Measurements from ENCODE around the gene APLN. TPM values are rescaled to one million over a fixed set of nuclear protein-coding genes. Genes with fewer than 3 reads are reported as not detected.

Gene APLN
- total and polyA plus RNA-seq, 7 experiments from 2014 or later = 0.10 TPM; not detected in 6

DNA sequence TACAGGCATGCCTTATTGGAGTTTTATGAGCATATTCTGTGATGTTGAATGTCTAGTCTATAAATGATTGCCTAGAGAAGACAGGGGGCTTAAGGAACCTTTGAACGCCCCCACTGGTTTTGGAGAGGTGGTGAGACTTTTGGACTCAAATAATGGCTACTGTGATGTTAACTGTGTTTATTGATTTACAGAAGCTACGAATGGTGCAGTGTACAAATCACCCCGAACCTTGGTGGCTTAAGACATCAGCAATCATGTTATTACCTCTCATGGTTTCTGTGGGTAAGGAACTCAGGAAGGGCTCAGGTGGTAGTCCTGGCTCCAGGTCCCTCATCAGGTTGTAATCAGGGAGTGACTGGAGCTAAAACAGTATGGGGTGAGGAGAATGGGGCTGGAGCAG, 33.3 kb upstream of the APLN start:
- Histone ChIP-seq H3K9me3 (ENCODE audit: control insufficient read depth in 2 of 3, low read length in 3 of 3) (no peaks in the 10 kb centered on the region), H3K4me1 (ENCODE audit: control insufficient read depth in 2 of 2, insufficient read depth in 2 of 2, low read length in 2 of 2) (no peaks in the 10 kb centered on the region), H3K36me3 (ENCODE audit: control insufficient read depth in 2 of 3, insufficient read depth in 3 of 3, low read length in 3 of 3) (no peaks in the 10 kb centered on the region), H3K27me3 (ENCODE audit: control insufficient read depth in 2 of 2, insufficient read depth in 2 of 2, low read length in 2 of 2) (no peaks in the 10 kb centered on the region), H3K4me3 (ENCODE audit: low read length) (no peak overlapping the region), H3K27ac (ENCODE audit: low read depth, low read length) (no peak overlapping the region)
- no peak for ATAC-seq
- H3K4me3 Mint-ChIP-seq = no peak overlapping the region
- peaks cover 0 to 5% (median 0%) of the 10 kb centered on the region in 11 donors for H3K9me3 Mint-ChIP-seq
- peaks cover 0 to 4% (median 0%) of the 10 kb centered on the region in 7 donors for H3K4me1 Mint-ChIP-seq
- H3K27ac Mint-ChIP-seq = no peak overlapping the region
- CTCF ChIA-PET = no interaction called here
- H3K27me3 Mint-ChIP-seq = no peaks in the 10 kb centered on the region
- intact Hi-C loops (cut with micrococcal nuclease) = no loop called here
- no peaks in the 10 kb centered on the region for H3K36me3 Mint-ChIP-seq
- DNase-seq = no peak
- POLR2A ChIA-PET = no interaction called here

DNA sequence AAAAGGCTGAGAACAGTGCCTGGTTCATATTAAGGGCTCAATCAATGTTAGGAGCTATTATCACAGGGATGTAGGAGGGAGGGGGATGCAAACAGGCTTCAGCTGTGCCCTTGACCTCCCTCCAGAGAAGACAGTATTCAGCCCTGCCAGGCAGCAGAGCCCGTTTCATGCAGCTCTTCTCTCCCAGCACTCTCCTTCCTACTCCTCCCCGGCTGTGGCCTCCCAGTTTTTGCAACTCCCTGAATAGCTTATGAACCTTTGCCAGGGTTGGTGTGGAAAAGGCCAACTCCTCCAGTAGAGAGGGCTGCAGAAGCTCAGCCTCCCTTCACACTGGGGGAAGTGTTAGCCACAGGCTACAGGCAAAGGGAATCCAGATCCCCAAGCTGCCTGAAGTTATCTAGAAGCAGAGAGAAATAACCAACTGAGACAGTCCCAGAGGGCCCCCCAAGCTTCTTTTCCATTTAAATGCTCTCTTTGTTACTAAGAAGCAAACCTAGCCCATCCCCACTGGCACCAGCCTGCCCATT, 31.7 kb upstream of the APLN start:
- H3K27me3 ChIP-seq (ENCODE audit: control insufficient read depth in 2 of 2, insufficient read depth in 2 of 2, low read length in 2 of 2) = no peaks in the 10 kb centered on the region
- no peak for ATAC-seq
- ChIA-PET CTCF (no interaction called here), POLR2A (no interaction called here)
- no peaks in the 10 kb centered on the region for H3K4me1 ChIP-seq (ENCODE audit: control insufficient read depth in 2 of 2, insufficient read depth in 2 of 2, low read length in 2 of 2)
- Mint-ChIP-seq H3K9me3 (peaks cover 0 to 5% (median 0%) of the 10 kb centered on the region in 11 donors), H3K4me3 (no peak overlapping the region), H3K27ac (no peak overlapping the region), H3K4me1 (peaks cover 0 to 4% (median 0%) of the 10 kb centered on the region in 7 donors), H3K36me3 (no peaks in the 10 kb centered on the region), H3K27me3 (no peaks in the 10 kb centered on the region)
- H3K36me3 ChIP-seq (ENCODE audit: control insufficient read depth in 2 of 3, insufficient read depth in 3 of 3, low read length in 3 of 3) = no peaks in the 10 kb centered on the region
- DNase-seq = no peak
- intact Hi-C loops (cut with micrococcal nuclease) = no loop called here
- H3K9me3 ChIP-seq (ENCODE audit: control insufficient read depth in 2 of 3, low read length in 3 of 3) = no peaks in the 10 kb centered on the region
- H3K4me3 ChIP-seq (ENCODE audit: low read length) = no peak overlapping the region
- H3K27ac ChIP-seq (ENCODE audit: low read depth, low read length) = no peak overlapping the region

DNA sequence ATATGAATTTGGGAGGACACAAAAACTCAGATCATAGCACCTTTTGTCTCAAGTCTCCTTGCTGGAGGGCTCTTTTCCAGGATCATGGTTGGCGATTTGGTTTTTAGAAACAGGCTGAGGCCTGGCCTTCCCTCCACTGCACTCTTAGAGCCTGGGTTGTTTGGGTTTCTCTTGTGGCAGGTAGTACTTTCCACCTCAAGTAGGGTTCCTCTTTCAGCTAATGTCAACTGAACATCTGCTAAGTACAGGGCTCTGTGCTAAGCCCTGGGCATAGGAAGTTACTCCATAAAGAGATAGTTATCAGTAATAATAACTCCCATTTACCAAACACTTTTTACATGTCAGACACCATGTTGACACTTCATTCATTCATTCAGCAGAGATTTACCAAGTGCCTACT, 28.2 kb upstream of the APLN start:
- Histone ChIP-seq H3K27me3 (ENCODE audit: control insufficient read depth in 2 of 2, insufficient read depth in 2 of 2, low read length in 2 of 2) (no peaks in the 10 kb centered on the region), H3K4me1 (ENCODE audit: control insufficient read depth in 2 of 2, insufficient read depth in 2 of 2, low read length in 2 of 2) (peaks cover 5 to 14% of the 10 kb centered on the region in 2 donors), H3K4me3 (ENCODE audit: low read length) (no peak overlapping the region), H3K27ac (ENCODE audit: low read depth, low read length) (no peak overlapping the region), H3K9me3 (ENCODE audit: control insufficient read depth in 2 of 3, low read length in 3 of 3) (no peaks in the 10 kb centered on the region), H3K36me3 (ENCODE audit: control insufficient read depth in 2 of 3, insufficient read depth in 3 of 3, low read length in 3 of 3) (no peaks in the 10 kb centered on the region)
- intact Hi-C loops (cut with micrococcal nuclease) = no loop called here
- no peak for DNase-seq
- Mint-ChIP-seq H3K27me3 (no peaks in the 10 kb centered on the region), H3K36me3 (no peaks in the 10 kb centered on the region), H3K9me3 (peaks cover 0 to 5% (median 0%) of the 10 kb centered on the region in 11 donors), H3K4me3 (no peak overlapping the region), H3K4me1 (peaks cover 8 to 23% (median 15%) of the 10 kb centered on the region in 7 donors), H3K27ac (no peak overlapping the region)
- no peak for ATAC-seq
- CTCF ChIA-PET = interaction anchor here (1.4 kb wide), 1 partner anchor 140 kb away, joined by 4 read pairs; no protein-coding TSS in a partner anchor
- POLR2A ChIA-PET = interaction anchor here (0.8 kb wide), 1 partner anchor 26 kb away, joined by 3 read pairs; no protein-coding TSS in a partner anchor

DNA sequence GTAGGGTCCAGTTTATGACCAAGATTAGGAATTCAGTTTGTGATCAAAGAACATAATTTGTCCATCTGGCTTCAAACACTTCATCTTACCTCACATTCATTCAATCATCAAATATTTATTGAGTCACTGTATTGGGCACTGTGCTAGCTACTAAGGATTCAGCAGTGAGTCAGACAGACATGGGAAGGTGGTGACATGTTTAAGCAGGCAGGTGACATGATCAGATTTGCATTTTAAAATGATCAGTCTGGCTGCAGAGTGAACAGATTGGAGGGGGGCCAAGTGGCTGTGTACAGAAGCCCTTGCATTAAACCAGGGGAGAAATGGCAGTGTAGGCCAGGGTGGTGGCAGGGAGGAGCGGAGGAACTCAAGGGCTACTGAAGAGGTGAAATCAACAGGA, 25.1 kb upstream of the APLN start:
- Mint-ChIP-seq H3K36me3 (no peaks in the 10 kb centered on the region), H3K4me1 (peaks cover 11 to 36% (median 23%) of the 10 kb centered on the region in 7 donors), H3K27ac (no peak overlapping the region), H3K27me3 (peaks cover 0 to 9% (median 0%) of the 10 kb centered on the region in 5 donors), H3K4me3 (no peak overlapping the region), H3K9me3 (peaks cover 0 to 4% (median 0%) of the 10 kb centered on the region in 11 donors)
- H3K27ac ChIP-seq (ENCODE audit: low read depth, low read length) = no peak overlapping the region
- ATAC-seq (no peak), DNase-seq (no peak)
- ChIA-PET POLR2A (interaction anchor here (0.7 to 1.0 kb wide), 2 partner anchors 80 to 108 kb away, joined by 3 to 4 read pairs; no protein-coding TSS in a partner anchor), CTCF (no interaction called here)
- peaks cover 5 to 14% of the 10 kb centered on the region in 2 donors for H3K4me1 ChIP-seq (ENCODE audit: control insufficient read depth in 2 of 2, insufficient read depth in 2 of 2, low read length in 2 of 2)
- no peak overlapping the region for H3K4me3 ChIP-seq (ENCODE audit: low read length)
- H3K36me3 ChIP-seq (ENCODE audit: control insufficient read depth in 2 of 3, insufficient read depth in 3 of 3, low read length in 3 of 3) = no peaks in the 10 kb centered on the region
- H3K9me3 ChIP-seq (ENCODE audit: control insufficient read depth in 2 of 3, low read length in 3 of 3) = no peaks in the 10 kb centered on the region
- intact Hi-C loops (cut with micrococcal nuclease) = loop anchor here (5.0 kb wide), 2 partner anchors 42 to 47 kb away; no protein-coding TSS in a partner anchor
- no peaks in the 10 kb centered on the region for H3K27me3 ChIP-seq (ENCODE audit: control insufficient read depth in 2 of 2, insufficient read depth in 2 of 2, low read length in 2 of 2)

DNA sequence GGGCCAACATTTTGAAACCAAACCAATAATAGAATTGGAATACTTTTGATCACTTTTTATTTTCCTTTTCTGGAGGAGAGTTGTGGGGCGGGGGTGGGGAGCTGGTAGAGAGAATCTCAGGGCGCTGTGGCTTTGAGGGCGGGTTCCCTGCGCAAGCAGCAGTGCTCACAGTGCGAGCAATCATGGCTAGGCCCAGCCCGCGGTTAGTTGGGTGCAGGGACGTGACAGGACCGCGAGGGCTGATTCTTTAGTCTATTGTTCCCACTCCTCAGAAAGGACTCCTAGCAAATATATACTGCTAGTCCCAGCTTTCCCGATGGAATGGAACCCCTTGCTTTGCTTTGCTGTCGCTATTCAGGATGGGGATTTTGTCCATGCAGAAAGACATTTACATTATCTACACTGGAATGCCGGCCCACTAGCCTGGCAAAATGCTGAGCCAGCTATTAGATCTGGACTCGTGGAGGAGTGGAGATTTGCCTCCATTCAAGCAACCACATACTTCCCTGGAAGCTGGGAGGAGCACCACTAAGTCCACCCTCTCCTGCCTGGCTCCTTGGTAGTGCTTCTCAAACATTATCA, 23.9 kb upstream of the APLN start:
- intact Hi-C loops (cut with micrococcal nuclease) = loop anchor here (1.0 to 5.0 kb wide), 7 partner anchors 24 to 228 kb away; partner anchors contain the start of genes APLN (in 1 of the 2) and UTP14A (in 1 of the 2)
- ATAC-seq (peak; percentile 78), DNase-seq (peak in 7 of 9 donors; percentile 6 to 40 (median 34))
- POLR2A ChIA-PET = interaction anchor here (1.0 to 2.2 kb wide), 9 partner anchors 16 to 145 kb away, joined by 3 to 12 read pairs (median 3); partner anchors contain the start of gene SASH3
- CTCF ChIA-PET = interaction anchor here (1.0 to 2.2 kb wide), 3 partner anchors 105 to 145 kb away, joined by 4 to 14 read pairs (median 4); no protein-coding TSS in a partner anchor
- Mint-ChIP-seq H3K27ac (peak overlapping the region in 7 of 9 donors; percentile 5 to 91 (median 48)), H3K27me3 (peaks cover 0 to 21% (median 0%) of the 10 kb centered on the region in 5 donors), H3K4me3 (peak overlapping the region; percentile 62 to 85 (median 70)), H3K9me3 (no peaks in the 10 kb centered on the region), H3K36me3 (no peaks in the 10 kb centered on the region), H3K4me1 (peaks cover 10 to 36% (median 23%) of the 10 kb centered on the region in 7 donors)
- Histone ChIP-seq H3K9me3 (ENCODE audit: control insufficient read depth in 2 of 3, low read length in 3 of 3) (no peaks in the 10 kb centered on the region), H3K36me3 (ENCODE audit: control insufficient read depth in 2 of 3, insufficient read depth in 3 of 3, low read length in 3 of 3) (no peaks in the 10 kb centered on the region), H3K4me3 (ENCODE audit: low read length) (peak overlapping the region; percentile 53), H3K27ac (ENCODE audit: low read depth, low read length) (peak overlapping the region; percentile 38), H3K4me1 (ENCODE audit: control insufficient read depth in 2 of 2, insufficient read depth in 2 of 2, low read length in 2 of 2) (peaks cover 5 to 14% of the 10 kb centered on the region in 2 donors), H3K27me3 (ENCODE audit: control insufficient read depth in 2 of 2, insufficient read depth in 2 of 2, low read length in 2 of 2) (no peaks in the 10 kb centered on the region)

DNA sequence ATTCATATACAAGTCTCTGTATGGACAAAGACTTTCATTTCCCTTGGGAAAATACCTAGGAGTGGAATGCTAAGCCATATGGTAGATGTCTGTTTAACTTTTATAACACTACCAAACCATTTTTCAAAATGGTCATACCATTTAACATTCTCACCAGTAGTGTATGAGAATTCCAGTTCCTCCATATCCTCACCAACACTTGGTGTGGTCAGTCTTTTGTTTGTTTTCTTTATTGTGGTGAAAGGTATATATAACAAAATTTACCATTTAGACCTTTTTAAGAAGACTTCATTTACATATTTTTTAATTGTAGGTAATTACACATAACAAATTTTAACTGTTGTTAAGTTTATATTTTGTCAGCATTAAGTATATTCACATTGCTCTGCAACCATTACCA, 12.7 kb upstream of the APLN start:
- Histone ChIP-seq H3K4me1 (ENCODE audit: control insufficient read depth in 2 of 2, insufficient read depth in 2 of 2, low read length in 2 of 2) (no peaks in the 10 kb centered on the region), H3K36me3 (ENCODE audit: control insufficient read depth in 2 of 3, insufficient read depth in 3 of 3, low read length in 3 of 3) (no peaks in the 10 kb centered on the region), H3K9me3 (ENCODE audit: control insufficient read depth in 2 of 3, low read length in 3 of 3) (no peaks in the 10 kb centered on the region), H3K4me3 (ENCODE audit: low read length) (no peak overlapping the region), H3K27ac (ENCODE audit: low read depth, low read length) (no peak overlapping the region), H3K27me3 (ENCODE audit: control insufficient read depth in 2 of 2, insufficient read depth in 2 of 2, low read length in 2 of 2) (no peaks in the 10 kb centered on the region)
- Mint-ChIP-seq H3K4me3 (no peak overlapping the region), H3K27me3 (peaks cover 0 to 51% (median 0%) of the 10 kb centered on the region in 5 donors), H3K4me1 (peaks cover 0 to 4% (median 0%) of the 10 kb centered on the region in 7 donors), H3K9me3 (peaks cover 0 to 7% (median 2%) of the 10 kb centered on the region in 11 donors), H3K36me3 (no peaks in the 10 kb centered on the region), H3K27ac (no peak overlapping the region)
- intact Hi-C loops (cut with micrococcal nuclease) = no loop called here
- ATAC-seq (no peak), DNase-seq (no peak)
- CTCF ChIA-PET = no interaction called here
- POLR2A ChIA-PET = no interaction called here

All from naive thymus-derived CD4-positive, alpha-beta T cell (primary cell).